ENCODE data around the gene FRMD4A.

FRMD4A gene

DNA sequence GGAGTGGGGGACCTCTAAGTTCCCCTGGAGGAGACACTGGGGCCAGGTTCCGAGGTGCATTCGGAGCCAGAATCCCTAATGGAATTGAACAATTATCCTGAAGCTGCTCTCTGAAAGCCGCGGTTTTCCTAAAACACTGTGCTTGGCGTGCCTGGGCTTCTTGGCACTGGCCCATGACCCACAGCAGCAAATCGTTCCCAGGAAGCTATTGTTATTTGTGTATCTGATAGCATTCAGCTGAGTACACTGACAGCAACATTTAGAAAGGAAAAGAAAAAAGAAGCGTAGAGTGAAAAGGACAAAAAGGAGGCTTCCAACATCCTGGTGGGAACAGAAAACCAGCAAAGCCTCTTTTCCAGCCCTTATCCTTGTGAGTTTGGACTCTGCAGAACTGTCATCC lies 339.8 kb downstream of the FRMD4A start:
- peak in 3 of 56 donors; percentile 7 to 32 (median 13) for DNase-seq

DNA sequence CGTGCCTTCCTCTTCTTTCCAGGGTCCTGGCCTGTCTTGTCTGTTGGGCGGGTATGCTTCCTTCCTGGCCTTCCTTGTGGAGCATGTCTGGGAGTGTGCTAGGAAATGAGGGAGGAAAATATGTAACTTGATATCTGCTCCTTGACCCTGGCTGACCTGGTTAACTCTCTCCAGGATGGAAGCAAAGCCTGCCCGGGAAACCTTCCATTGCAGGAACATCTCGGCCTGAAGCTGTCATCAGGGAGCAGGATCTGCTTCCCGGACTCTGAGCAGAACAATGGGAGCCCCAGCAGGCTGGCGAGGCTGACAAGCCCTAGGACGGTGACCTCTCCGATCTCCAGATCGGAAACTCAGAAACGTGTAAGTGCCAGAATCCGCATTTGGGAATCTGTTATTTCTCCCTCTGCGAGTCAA lies 340.3 kb downstream of the FRMD4A start:
- DNase-seq = no peak

DNA sequence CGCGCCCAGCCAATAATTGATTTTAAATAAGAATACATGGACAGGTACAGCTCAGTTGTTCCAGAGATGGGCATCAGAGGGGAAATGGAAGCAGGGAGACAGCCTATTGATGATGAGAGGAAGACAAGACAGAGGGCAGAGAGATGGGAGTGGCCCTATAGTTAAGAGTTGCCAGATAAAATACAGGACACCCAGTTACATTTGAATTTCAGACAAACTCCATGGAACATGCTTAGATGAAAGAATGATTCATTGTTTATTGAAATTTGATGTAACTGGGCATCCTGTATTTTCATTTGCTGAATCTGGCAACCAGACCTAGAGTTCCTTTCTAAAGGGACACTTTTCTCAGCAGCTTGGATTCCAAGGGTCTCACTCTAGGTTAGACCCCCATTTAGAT lies 341.1 kb downstream of the FRMD4A start:
- DNase-seq = no peak

DNA sequence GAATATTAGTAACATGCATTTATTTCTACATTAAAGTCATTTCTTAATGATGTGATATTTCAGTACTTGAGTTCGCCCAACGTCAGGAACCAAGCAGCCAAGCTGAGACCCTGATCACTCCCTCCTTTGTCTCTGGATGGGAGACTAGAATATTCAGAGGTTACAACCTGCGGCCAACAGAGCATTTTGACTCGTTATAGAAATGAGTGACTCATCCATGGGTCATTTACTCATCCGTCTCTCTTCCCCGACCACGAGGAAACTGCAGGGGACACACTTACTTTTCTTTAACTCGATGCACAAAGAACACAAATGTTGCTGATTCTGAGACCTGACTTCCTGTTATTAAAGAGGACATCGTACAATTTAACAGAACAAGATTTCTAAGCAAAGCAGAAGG lies 343.3 kb downstream of the FRMD4A start:
- DNase-seq = no peak

DNA sequence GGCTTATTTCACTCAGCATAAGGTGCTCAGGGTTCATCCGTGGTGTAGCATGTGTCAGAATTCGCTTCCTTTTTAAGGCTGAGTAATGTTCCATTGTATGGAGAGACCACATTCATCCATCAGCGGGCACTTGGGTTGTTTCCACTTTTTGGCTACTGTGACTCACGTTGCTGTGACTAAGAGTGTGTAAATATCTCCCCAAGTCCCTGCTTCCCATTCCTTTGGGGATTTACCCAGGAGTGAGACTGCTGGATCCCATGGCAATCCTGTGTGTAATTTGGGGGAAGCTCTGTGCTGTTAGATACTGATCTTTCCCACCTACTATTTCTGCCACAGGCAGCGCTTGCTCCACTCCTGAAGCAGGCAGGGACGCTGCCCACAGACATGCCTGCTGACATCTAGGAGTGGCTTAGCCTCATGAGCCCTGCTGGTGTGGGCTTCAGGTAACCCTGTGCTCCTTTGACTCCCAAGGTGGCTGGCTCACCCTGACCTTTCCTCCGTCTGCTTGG lies 346.0 kb downstream of the FRMD4A start:
- DNase-seq = no peak

DNA sequence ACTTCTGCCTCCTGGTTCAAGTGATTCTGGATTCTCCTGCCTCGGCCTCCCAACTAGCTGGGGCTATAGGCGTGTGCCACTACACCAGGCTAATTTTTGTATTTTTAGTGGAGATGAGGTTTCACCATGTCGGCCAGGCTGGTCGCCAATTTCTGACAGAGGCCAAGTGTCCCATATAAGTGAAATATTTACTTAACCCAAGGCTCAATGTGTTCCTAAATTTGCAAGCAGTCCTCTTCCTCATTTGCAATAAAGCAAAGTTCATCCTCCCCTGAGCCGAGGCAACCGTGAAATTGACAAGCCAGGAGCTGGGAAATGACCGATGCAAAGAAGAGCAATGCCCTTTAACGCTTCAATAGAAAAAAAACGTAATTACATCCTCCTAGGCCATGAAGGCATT lies 347.7 kb downstream of the FRMD4A start:
- DNase-seq = no peak

DNA sequence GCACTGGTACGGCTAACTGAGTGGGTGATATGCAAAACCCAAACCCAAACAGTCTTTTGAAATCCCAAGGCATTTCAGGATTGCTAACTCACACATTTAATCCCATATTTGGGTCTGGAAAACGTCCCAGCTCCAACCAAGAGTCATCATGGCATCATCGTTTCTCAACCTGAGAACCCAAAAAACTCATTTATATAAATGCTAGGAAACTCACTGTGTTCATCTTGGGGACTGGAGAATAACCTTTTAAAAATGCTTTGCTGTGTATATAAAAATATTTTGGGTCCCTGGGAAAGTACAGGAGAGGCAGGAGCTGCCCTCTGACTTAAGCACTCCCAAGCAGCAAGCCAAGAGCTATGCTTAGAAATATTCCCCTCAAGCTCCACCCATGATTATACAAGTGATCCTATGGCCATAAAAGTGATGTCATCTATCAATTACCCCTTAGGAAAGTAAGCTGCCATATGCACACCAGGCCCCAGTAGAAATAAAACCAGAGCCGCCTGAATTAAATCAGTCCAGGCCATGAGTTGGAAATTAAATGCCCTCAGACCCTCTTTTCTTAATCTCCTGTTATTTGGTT lies 352.1 kb downstream of the FRMD4A start:
- DNase-seq = no peak

DNA sequence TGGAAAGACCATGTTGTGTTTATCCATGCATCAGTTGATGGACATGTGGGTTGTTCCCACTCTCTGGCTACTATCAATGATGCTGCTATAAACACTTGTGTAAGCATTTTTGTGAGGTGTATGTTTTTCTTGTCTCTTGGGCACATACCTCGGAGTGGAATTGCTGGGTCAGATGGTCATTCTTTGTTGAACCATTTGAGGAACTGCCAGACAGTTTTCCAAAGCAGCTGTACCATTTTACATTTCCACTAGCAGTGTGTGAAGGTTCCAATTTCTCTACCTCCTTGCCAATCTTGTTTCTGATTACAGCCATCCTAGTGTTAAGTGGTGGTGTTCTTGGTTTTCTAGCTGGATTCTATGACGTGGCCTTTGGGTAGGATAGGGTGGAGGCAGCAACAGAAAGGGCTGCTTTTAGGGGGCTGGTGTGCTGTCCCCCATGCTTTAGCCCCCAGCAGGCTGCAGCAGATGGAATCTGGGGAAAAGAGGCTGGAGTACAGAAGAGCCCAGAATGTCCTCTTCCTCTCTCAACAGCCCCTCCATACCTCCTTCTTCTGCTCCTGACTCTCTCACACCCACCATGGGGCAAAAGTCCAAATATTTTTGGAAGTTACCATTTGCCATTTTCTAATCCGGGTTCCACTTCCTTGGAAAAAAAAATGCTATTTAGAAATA lies 352.7 kb downstream of the FRMD4A start:
- no peak for DNase-seq

DNA sequence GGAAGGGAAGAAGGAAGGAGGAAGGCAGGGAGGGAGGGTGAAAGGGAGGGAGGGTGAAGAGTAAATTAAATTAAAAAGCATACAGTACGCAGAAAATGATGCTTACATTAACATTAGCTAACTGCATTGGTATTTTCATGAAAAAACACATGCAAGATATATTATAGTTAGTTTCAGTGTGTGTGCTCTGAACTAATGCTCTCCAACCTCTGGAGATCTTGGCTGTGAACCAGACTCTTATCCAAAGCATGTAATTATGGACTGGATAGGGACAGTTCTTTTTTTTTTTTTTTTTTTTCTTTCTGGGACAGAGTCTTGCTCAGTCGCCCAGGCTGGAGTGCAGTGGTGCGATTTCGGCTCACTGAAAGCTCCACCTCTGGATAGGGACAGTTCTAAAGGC lies 357.0 kb downstream of the FRMD4A start:
- DNase-seq = no peak

DNA sequence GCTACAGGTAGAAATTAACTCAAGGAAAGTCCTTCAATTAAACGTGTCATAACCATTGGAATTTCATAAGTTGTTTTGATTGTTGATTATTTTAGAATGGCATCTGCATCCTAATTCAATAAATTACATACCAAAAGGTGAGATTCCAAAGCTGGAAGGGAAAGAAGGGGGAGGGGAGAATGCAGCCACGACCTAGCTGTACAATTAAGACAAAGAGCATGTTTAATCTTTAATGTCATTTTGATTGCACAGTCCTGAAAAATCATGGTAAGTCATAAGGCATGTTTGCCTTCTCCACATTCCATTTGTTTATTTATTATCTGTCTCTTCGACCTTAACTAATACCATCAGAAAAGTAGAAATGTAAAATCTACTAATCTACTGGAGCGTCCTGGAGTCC lies 358.1 kb downstream of the FRMD4A start:
- no peak for DNase-seq

DNA sequence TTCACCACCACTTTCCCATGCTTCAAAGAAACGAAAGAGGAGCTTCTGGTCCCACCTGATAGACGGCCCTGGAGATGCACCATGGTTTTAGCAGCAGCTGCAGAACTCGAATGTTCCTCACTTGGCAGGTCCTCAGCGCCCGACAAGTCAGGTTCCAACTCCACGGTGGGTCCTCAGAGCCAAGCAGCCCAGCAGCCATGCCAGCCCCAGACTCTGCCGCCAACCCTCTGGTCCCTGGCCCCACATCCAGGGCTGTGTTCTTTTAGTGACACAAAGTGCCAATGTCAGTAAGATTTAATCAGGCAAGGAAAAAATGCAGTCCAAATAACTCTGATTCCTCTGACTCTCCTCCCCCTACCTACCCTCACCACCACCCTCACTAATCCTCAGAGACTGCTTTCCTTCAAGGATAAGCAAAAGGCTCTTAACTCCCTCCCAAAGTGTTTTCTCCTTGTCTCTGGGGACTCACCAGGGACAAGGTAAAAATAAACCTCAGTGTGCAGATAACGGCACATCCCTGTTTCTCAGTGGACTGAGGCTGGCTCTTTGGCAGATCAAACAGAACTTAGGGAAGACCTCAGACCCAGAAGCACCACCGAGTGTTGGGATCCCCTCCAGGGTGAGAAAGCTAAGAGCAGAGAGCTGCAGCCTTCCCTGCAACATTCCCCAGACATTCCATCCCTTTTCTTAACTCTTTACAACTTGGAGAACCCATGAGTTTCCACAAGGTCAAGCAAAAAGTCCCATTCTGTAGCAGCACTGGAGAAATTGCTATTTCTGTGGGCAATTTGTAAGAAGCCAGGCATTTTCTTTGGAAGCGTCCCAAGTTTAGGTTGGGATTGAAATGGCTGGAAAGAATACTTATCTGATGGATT lies 358.9 kb downstream of the FRMD4A start:
- peak in 13 of 56 donors; percentile 6 to 41 (median 27) for DNase-seq

DNA sequence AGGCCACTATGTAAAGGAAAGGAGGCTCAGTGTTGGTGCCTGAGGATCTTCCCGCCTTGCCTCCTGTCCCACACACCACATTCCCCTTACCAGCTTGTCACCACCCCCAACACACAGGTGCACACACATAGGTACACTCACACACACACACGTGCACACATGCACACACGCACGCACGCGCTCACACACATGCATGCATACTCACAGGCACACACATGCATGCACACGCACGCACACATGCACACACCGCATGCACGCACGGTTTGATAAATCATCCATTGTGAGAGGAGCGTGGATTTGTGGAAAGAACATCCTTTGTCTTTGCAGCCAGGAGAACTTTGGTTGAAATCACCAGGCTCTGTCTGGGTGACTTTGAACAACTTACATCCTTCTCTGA lies 359.8 kb downstream of the FRMD4A start:
- no peak for DNase-seq

DNA sequence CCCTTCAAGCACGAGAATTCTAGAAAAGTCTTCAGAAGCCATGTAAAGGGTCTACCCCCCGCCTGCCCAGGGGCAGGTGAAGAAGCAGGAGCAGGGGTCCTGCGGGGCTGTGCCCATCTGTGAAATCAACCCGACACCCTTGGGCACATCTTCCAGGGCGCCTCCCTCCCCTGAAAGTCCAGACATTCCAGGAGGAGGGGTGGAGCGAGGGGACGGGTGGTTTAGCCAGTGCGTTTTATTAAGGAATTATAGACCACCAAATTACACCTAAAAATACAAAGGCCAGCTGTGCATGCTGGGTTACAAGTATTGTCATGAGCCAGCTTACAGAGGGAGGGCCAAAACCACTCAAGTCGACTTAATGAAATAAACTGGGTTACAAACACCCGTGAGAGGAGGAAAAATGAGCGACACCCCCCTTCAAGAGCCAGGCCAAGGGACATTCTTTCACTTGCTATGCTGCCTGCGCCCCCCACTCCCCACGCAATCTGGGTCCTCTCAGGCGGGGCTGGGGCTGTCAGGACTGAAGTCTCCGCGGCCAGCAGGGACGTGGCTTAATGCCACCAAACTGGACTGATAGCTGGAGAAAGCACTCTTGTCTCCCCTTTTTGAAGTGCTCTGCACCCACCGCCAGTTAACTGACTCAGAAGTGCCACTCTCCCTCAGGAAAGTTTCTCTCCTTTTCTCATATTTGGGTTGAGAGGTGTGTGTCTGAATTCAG lies 360.3 kb downstream of the FRMD4A start:
- no peak for DNase-seq

DNA sequence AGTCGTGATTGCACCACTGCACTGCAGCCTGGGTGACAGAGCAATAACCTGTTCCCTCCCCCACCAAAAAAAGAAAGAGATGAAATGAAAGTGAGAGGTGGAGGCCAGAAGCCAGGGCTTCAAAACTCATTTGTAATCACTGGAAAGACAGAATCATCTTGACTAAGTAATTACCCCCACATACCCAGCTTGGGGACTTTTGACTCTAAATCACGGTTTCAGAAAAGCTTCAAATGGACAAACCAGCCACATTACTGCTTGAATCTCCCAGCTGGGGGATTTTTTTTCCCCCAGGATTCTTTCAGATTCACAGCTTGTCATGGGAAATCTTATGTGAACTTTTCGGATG lies 361.0 kb downstream of the FRMD4A start:
- DNase-seq = no peak

DNA sequence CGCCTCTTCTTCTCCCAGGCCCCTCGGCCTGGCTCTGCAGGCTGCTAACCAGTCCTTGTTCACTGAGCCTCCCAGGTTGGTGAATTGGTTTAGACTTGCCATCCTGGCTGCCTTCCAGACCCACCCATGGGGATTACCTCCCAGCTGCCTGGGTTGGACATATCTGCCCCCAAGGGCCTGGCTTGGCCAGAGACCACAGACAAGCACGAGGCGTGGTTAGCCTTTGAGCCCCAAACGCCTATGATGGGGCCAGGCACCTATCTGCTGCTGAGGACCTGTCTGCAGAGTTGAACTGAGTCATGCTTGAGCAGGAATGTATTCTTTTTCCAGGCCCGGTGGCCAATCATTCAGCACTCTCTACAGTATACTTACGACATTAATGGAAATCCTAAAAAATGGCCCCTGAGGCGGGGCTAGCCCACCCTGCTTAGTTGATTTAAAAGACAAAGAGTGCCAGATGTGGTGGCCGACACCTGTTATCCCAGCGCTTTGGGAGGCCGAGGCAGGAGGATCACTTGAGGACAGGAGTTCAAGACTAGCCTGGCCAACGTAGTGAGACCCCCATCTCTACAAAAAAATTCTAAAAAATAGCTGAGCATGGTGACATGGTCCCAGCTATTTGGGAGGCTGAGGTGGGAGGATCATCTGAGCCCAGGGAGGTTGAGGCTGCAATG lies 361.5 kb downstream of the FRMD4A start:
- DNase-seq = no peak

DNA sequence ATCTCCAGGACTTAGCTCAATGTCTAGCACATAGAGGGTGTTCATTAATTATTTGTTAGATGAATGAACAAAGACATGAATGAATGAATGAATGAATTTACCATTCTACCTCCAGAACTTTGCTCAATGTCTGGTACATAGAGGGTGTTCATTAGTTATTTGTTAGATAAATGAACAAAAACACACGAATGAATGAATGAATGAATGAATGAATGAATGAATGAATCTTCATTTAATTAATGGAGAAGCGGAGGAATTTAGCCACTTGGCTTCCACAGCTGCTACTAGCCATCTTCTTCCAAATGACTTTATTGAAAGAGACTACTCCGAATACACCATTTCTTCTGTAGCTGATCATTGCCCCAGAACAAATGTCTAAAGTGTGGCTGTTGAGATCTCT lies 368.9 kb downstream of the FRMD4A start:
- no peak for DNase-seq

DNA sequence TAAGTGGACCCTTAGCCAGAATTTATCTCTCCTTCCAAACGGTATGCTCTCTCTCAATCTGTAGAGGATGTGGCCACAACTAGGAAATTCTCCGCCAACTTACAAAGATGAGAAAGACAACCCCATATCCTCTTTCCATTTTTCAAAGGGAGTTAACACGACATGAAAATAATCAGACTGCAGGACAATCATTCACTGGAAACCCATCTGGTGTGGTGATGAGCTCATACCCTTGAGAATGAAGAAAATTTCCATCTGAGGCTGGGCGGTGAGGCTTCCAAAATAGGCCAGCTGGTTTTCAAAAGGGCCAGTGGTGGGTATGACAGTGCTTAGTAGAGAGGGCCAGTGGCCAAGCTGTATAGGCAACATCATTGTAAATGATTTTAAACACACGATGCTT lies 369.6 kb downstream of the FRMD4A start:
- DNase-seq = no peak

DNA sequence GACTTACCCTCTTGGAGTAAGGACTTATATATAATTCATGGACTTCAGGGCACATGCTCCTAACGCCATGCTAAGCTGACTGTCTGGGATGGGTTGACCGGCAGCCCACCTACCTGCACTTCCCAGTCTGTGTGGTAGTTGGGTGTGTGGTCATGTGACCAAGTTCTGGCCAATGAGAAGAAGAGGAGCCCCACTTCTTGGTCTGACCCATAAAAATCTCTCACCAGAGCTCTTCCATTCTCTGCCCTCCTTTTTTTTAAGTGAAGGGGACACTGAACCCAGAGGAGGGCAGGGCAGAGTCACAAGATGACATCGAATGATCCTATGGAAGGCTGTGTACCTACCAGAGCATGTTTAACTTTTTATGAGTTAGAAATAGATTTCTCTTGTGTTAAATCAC lies 370.1 kb downstream of the FRMD4A start:
- DNase-seq = no peak

DNA sequence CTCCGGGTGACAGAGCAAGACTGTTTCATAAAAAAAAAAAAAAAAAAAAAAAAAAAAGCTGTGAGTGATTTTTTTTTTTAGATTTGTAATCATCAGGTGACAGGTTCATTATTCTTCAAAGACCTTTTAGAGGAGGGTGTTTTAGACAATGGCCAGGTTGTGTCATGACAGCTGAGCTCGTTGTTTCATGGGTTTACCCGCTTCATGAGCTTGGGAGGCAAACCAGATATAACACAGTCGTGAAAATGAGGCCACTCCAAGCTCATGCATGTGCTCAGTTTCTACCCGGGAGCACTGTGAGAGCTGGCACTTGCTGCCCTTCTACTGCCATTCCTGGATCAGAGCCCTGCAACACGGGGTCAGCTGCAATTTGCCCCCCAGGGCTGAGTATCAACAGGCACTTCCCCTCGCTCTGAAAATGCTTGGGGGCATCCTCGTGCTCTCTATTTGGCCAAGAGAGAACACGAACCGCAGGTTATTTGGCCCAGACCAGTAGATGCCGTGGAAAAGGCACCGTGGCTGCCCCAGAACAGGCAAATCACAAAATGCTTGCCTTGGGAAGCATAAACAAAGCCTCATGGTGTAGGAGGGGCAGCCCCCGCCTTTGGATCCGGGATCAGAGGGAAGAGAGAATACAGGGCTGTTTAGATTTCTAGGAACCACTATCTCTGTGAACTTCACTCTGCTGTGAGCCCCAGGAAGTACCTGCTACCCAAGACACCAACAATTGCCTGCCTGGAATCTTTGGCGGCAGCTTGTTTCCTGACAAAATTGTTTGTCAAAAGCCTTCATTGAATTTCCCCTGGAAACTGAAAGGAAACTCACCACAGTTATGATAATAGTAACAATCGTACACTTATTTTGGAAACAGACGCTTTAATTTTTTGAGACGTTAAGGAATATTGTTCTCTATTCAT lies 371.0 kb downstream of the FRMD4A start:
- DNase-seq = no peak

DNA sequence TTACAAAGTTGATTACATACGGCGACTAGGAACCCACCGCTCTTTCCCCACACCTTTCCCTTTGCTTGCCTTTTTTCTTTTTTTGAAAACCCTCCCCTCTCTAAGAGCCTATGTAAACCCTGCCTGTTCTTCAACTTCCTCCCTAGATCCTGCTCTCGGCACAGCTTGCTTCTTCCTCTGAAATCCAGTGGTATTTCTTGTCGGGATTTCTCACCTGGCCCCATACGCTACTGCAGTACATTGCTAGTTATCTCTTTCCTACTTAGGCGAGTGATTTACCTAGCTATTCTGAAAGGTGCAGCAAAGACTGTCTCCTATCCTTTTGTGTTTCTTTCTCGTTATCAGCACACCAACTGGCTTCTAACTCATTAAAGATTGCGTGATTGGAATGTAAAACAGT lies 372.9 kb downstream of the FRMD4A start:
- DNase-seq = no peak
